ENCODE results near the gene RPL23.

DNA sequence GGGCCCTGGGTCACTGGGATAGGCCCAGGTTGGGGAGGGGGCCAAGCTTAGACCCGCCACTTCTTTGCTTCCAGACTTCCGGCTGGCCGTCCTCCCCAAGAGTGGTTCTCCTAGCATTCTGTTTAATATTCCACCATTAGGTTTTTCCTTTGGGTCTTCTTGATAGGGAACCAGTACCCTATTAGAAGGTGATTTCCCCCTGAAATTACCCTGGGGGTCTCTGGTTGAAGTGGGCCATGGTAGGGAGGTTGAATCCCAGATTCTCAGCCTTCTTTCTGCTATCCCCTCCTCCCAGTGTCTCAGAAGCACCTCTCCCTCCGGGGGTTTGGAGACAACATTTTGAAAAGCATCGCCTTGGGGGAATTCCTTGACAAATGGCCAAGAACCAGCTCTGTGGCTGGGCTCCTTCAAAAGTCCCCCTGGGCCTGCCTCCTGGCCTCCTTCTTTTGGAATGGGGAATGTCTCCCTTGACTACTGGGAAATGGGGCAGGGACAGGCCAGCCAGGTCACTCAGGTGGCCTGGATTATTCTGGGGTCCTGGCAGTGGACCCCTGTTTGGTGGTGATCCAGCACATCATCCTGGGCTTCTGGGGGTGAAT is 22.1 kb upstream of the RPL23 start:
- TF ChIP-seq, protein P1, sequence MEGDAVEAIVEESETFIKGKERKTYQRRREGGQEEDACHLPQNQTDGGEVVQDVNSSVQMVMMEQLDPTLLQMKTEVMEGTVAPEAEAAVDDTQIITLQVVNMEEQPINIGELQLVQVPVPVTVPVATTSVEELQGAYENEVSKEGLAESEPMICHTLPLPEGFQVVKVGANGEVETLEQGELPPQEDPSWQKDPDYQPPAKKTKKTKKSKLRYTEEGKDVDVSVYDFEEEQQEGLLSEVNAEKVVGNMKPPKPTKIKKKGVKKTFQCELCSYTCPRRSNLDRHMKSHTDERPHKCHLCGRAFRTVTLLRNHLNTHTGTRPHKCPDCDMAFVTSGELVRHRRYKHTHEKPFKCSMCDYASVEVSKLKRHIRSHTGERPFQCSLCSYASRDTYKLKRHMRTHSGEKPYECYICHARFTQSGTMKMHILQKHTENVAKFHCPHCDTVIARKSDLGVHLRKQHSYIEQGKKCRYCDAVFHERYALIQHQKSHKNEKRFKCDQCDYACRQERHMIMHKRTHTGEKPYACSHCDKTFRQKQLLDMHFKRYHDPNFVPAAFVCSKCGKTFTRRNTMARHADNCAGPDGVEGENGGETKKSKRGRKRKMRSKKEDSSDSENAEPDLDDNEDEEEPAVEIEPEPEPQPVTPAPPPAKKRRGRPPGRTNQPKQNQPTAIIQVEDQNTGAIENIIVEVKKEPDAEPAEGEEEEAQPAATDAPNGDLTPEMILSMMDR (IDR thresholded peaks at IDR 0.05): no peak
- no peak for TF ChIP-seq POLR2A (IDR thresholded peaks at IDR 0.05)
